Inflammatory macrophage treated with lipopolysaccharide for 1 hour (primary cell): Measurements from ENCODE around the gene SLIT3.

Experiments used
- DNase-seq, 2 donors: peaks; one replicate each; pipeline ENCODE4 v3.0.0-alpha.2; 2020 to 2022

The SLIT3 gene

GRCh38 chr5:168946363-168946762, 354.6 kb downstream of the SLIT3 start:
- DNase-seq: no peak

GRCh38 chr5:168944004-168944403, 356.9 kb downstream of the SLIT3 start:
- DNase-seq: no peak

GRCh38 chr5:168943091-168943884, 357.7 kb downstream of the SLIT3 start:
- DNase-seq: no peak

GRCh38 chr5:168941901-168942300, 359.0 kb downstream of the SLIT3 start:
- no peak for DNase-seq

- no peak for DNase-seq
Observed at GRCh38 chr5:168940712-168941111, 360.2 kb downstream of the SLIT3 start.

- peak in 1 of 2 donors; percentile 10 for DNase-seq
Observed at GRCh38 chr5:168939887-168940544, 360.9 kb downstream of the SLIT3 start.

- no peak for DNase-seq
Observed at GRCh38 chr5:168939156-168939800, 361.7 kb downstream of the SLIT3 start.

- DNase-seq: no peak
Observed at GRCh38 chr5:168936511-168936910, 364.4 kb downstream of the SLIT3 start.

GRCh38 chr5:168935183-168935582, 365.8 kb downstream of the SLIT3 start:
- DNase-seq: no peak

- no peak for DNase-seq
Observed at GRCh38 chr5:168934169-168934568, 366.8 kb downstream of the SLIT3 start.

GRCh38 chr5:168932400-168933189, 368.3 kb downstream of the SLIT3 start:
- no peak for DNase-seq

- DNase-seq: peak; percentile 29 to 80
Observed at GRCh38 chr5:168931638-168932345, 369.1 kb downstream of the SLIT3 start.

GRCh38 chr5:168929656-168930055, 371.3 kb downstream of the SLIT3 start:
- no peak for DNase-seq

GRCh38 chr5:168925160-168925559, 375.8 kb downstream of the SLIT3 start:
- DNase-seq: no peak

GRCh38 chr5:168921147-168921866, 379.6 kb downstream of the SLIT3 start:
- DNase-seq: no peak

- DNase-seq: peak; percentile 74 to 86
Observed at GRCh38 chr5:168920019-168920810, 380.7 kb downstream of the SLIT3 start.

- DNase-seq: no peak
Observed at GRCh38 chr5:168917947-168918600, 382.9 kb downstream of the SLIT3 start.

- DNase-seq: no peak
Observed at GRCh38 chr5:168916852-168917251, 384.1 kb downstream of the SLIT3 start.

- no peak for DNase-seq
Observed at GRCh38 chr5:168916266-168916665, 384.7 kb downstream of the SLIT3 start.

- peak; percentile 43 to 46 for DNase-seq
Observed at GRCh38 chr5:168914491-168914890, 386.4 kb downstream of the SLIT3 start.
